Heart left ventricle (tissue), 16 donors: Measurements from ENCODE around the gene CDK10. TPM values are rescaled to one million over a fixed set of nuclear protein-coding genes. Genes with fewer than 3 reads are reported as not detected.
"Not testable (repeated sequence)": the region's sequence is repeated elsewhere in the genome, so short reads cannot be mapped to it uniquely, and the experiment has no call there.

Experiments used
- ATAC-seq, 4 donors: fragments of 200-7000 bp; cut with Tn5 transposase; one replicate each; pipeline ENCODE4 v1.9.1; 2020 to 2022; ENCODE audit warnings: moderate library complexity in 4 of 4, mild to moderate bottlenecking in 3 of 4, moderate number of reproducible peaks in 1 of 4
- DNase-seq, 5 donors: peaks; one replicate each; pipeline ENCODE4 v3.0.0-alpha.2; 2020
- H3K27ac ChIP-seq, 12 donors: fragments of 200-600 bp; sonication (generic) in 4 of 12; one replicate each; pipeline versions ENCODE4 v1.5.0 to v1.8.0; 2016 to 2022; ENCODE audit warnings: mild to moderate bottlenecking in 2 of 12
- H3K27me3 ChIP-seq, 9 donors: fragments of 200-600 bp; sonication (generic) in 2 of 9; one replicate each; pipeline versions ENCODE4 v1.5.1 to v1.8.0; 2016 to 2022; ENCODE audit warnings: mild to moderate bottlenecking in 3 of 9
- H3K36me3 ChIP-seq, 9 donors: fragments of 200-600 bp; sonication (generic) in 2 of 9; one replicate each; pipeline versions ENCODE4 v1.5.0 to v1.8.0; 2018 to 2022; ENCODE audit warnings: mild to moderate bottlenecking in 2 of 9
- H3K4me1 ChIP-seq, 12 donors: fragments of 200-600 bp; sonication (generic) in 4 of 12; one replicate each; pipeline versions ENCODE4 v1.5.0 to v1.8.0; 2016 to 2022; ENCODE audit warnings: mild to moderate bottlenecking in 3 of 12
- H3K4me3 ChIP-seq, 12 donors: fragments of 200-600 bp; sonication (generic) in 4 of 12; one replicate each; pipeline versions ENCODE4 v1.5.0 to v1.8.0; 2017 to 2022; ENCODE audit warnings: mild to moderate bottlenecking in 9 of 12, moderate library complexity in 4 of 12
- H3K9me3 ChIP-seq, 12 donors: fragments of 200-600 bp; sonication (generic) in 4 of 12; one replicate each; pipeline versions ENCODE4 v1.5.0 to v1.8.0; 2016 to 2022; ENCODE audit warnings: mild to moderate bottlenecking in 1 of 12
- POLR2A ChIP-seq, 2 donors: fragments of 450-650 bp; IDR thresholded peaks; one replicate each; pipeline ENCODE4 v1.6.1; 2017; ENCODE audit warnings: antibody characterized with exemption in 2 of 2, mild to moderate bottlenecking in 2 of 2, moderate library complexity in 2 of 2
- WGBS, 4 donors: extraction: QIAGEN DNeasy Blood & Tissue Kit in 2 of 4; methylation state at CpG; one replicate each; pipeline versions ENCODE4 v1.1.5 to v1.1.7; 2013 to 2018; 5-methylcytosine and 5-hydroxymethylcytosine counted together
- intact Hi-C, 10 donors: fragments of 100-400 bp; cut with DNase I; formaldehyde crosslinking; loops; one replicate each; pipeline versions ENCODE4 v1.11.1 to v1.14.2; 2022
- polyA plus RNA-seq, 2 donors: library from polyadenylated mRNA; stranded (reverse); fragments of 200-250 nt; gene quantifications; one replicate each; pipeline ENCODE4 v1.2.3, GENCODE V29; 2013
- total RNA-seq, 9 donors: library from RNA; depleted of rRNA in 2 of 9; stranded (reverse); fragments of >200 nt in 2 of 9; fragmentation: NEBNext Ultra II Directional in 3 of 9; extraction: Animal tissue kit (Norgen Biotek cat#: 25700) in 3 of 9; gene quantifications; one replicate each; pipeline versions ENCODE4 v1.1.0 to v1.2.4, GENCODE V29; 2016 to 2023
- TF ChIP-seq, protein P1 (sequence below), 12 donors: fragments of 200-600 bp; sonication (generic) in 4 of 12; IDR thresholded peaks; one replicate each; pipeline versions ENCODE4 v1.5.0 to v1.8.0; 2018 to 2022; ENCODE audit warnings: antibody characterized with exemption in 12 of 12, mild to moderate bottlenecking in 5 of 12
- donor health status: ischemic (EF 13 %, LVEDD 7.1; RV severe dilation, severe dysfunction).
- donor health status: healthy with polysubstance abuse.
- donor health status: DM: no; HTN: yes; CAD: no.
- donor health status: DM: no; HTN: no; CAD: no.
- donor health status: ischemic (EF 25% LVEDD 6.9; RV normal size, moderate dysfunction).
- donor health status: ischemic (EF 25% LVEDD 5.7; RV mildly dilated, moderate dysfunction).
- donor health status: healthy.
- donor health status: DM: yes; HTN: yes; CAD: no.
- donor health status: ischemic (EF 35%, LVEDD 5.7; RV mildly dilated, moderate dysfunction).
- donor health status: nonischemic (EF 11% LVEDD 7.7; RV severe dilation, severe dysfunction).
- donor health status: DM: yes; HTN: yes; CAD: no.
- donor health status: PGD.
- donor health status: ischemic (EF 29% LVEDD 5.4; RV normal size, mild dysfunction).
- donor health status: nonischemic (EF 23%, LVEDD 6.1; RV moderate dilation, normal function).

CDK10 gene
- total and polyA plus RNA-seq, 11 donors: 16.1 to 31.4 (median 21.5) TPM

DNA sequence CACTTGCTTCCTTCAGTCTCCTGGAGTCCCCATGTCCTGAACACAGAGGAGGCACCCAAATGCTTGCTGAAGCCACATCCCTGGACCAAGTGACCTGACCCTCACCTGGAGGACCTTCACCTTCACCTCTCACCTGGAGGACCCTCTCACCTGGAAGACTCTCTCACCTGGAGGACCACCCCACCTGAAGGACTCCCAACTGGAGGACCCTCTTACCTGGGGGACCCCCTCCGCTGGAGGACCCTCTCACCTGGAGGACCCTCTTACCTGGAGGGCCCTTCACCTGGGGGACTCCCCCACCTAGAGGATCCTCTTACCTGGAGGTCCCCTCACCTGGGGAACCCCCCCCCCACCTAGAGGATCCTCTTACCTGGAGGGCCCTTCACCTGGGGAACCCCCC, 573 bp upstream of the CDK10 start:
- Histone ChIP-seq H3K9me3 (no peaks in the 10 kb centered on the region), H3K36me3 (peaks cover 0 to 19% (median 4%) of the 10 kb centered on the region in 9 donors), H3K27ac (no peak overlapping the region), H3K4me1 (peaks cover 0 to 16% (median 8%) of the 10 kb centered on the region in 12 donors), H3K27me3 (no peaks in the 10 kb centered on the region), H3K4me3 (peak overlapping the region in 5 of 12 donors; percentile 66 to 86 (median 75))
- ATAC-seq (no peak), DNase-seq (no peak)
- intact Hi-C loops: no loop called here
- 95 to 100% (median 99%) methylated on average over 1 of the region's 1 CpG for WGBS, 4 donors
- no peak for TF ChIP-seq POLR2A (IDR thresholded peaks at IDR 0.05)
- TF ChIP-seq, protein P1, sequence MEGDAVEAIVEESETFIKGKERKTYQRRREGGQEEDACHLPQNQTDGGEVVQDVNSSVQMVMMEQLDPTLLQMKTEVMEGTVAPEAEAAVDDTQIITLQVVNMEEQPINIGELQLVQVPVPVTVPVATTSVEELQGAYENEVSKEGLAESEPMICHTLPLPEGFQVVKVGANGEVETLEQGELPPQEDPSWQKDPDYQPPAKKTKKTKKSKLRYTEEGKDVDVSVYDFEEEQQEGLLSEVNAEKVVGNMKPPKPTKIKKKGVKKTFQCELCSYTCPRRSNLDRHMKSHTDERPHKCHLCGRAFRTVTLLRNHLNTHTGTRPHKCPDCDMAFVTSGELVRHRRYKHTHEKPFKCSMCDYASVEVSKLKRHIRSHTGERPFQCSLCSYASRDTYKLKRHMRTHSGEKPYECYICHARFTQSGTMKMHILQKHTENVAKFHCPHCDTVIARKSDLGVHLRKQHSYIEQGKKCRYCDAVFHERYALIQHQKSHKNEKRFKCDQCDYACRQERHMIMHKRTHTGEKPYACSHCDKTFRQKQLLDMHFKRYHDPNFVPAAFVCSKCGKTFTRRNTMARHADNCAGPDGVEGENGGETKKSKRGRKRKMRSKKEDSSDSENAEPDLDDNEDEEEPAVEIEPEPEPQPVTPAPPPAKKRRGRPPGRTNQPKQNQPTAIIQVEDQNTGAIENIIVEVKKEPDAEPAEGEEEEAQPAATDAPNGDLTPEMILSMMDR (IDR thresholded peaks at IDR 0.05): no peak

GRCh38 chr16:89687092-89687940, 827 bp downstream of the CDK10 start:
- 11 to 25% (median 14%) methylated on average over 21 to 42 of the region's 42 CpGs for WGBS, 4 donors
- H3K27me3 ChIP-seq: no peaks in the 10 kb centered on the region
- peak; percentile 16 to 29 (median 22) for ATAC-seq
- no peaks in the 10 kb centered on the region for H3K9me3 ChIP-seq
- no peak for DNase-seq
- TF ChIP-seq, protein P1 (IDR thresholded peaks at IDR 0.05): no peak
- no peak for TF ChIP-seq POLR2A (IDR thresholded peaks at IDR 0.05)
- peaks cover 0 to 33% (median 17%) of the 10 kb centered on the region in 9 donors for H3K36me3 ChIP-seq
- H3K4me3 ChIP-seq: peak overlapping the region; percentile 66 to 99 (median 84)
- peaks cover 0 to 16% (median 8%) of the 10 kb centered on the region in 12 donors for H3K4me1 ChIP-seq
- intact Hi-C loops: no loop called here
- H3K27ac ChIP-seq: peak overlapping the region; percentile 84 to 98 (median 91)

- ATAC-seq (no peak), DNase-seq (peak in 1 of 5 donors; percentile 22)
- no peak overlapping the region for H3K4me3 ChIP-seq
- TF ChIP-seq, protein P1 (IDR thresholded peaks at IDR 0.05): no peak
- H3K4me1 ChIP-seq: peaks cover 0 to 16% (median 8%) of the 10 kb centered on the region in 12 donors
- intact Hi-C loops: no loop called here
- H3K27me3 ChIP-seq: no peaks in the 10 kb centered on the region
- peaks cover 0 to 44% (median 26%) of the 10 kb centered on the region in 9 donors for H3K36me3 ChIP-seq
- WGBS, 4 donors: 91 to 98% (median 93%) methylated on average over 5 of the region's 5 CpGs
- no peaks in the 10 kb centered on the region for H3K9me3 ChIP-seq
- no peak overlapping the region for H3K27ac ChIP-seq
Observed at GRCh38 chr16:89688395-89688794, 1.9 kb downstream of the CDK10 start.

GRCh38 chr16:89689142-89689541, 2.7 kb downstream of the CDK10 start:
- intact Hi-C loops: no loop called here
- DNase-seq (no peak), ATAC-seq (no peak)
- Histone ChIP-seq H3K36me3 (peaks cover 0 to 51% (median 33%) of the 10 kb centered on the region in 9 donors), H3K4me1 (peaks cover 0 to 16% (median 8%) of the 10 kb centered on the region in 12 donors), H3K4me3 (no peak overlapping the region), H3K9me3 (no peaks in the 10 kb centered on the region), H3K27ac (no peak overlapping the region), H3K27me3 (no peaks in the 10 kb centered on the region)
- TF ChIP-seq POLR2A (IDR thresholded peaks at IDR 0.05): no peak
- TF ChIP-seq, protein P1 (IDR thresholded peaks at IDR 0.05): no peak
- 95 to 98% (median 95%) methylated on average over 13 of the region's 13 CpGs for WGBS, 4 donors

DNA sequence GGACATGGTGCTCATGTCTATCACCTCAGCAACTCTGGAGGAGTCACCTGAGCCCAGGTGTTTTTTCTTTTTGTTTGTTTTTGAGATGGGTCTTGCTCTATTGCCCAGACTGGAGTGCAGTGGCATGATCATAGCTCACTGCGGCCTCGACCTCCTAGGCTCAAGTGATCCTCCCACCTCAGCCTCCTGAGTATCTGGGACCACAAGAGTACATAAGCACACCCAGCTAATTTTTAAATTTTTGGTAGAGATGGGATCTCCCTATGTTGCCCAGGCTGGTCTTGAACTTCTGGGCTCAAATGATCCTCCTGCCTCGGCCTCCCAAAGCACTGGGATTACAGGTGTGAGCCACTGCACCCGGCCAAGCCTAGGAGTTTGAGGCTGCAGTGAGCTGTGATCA, 3.1 kb downstream of the CDK10 start:
- H3K4me1 ChIP-seq: peaks cover 0 to 16% (median 8%) of the 10 kb centered on the region in 12 donors
- not testable (repeated sequence) for DNase-seq

More for the DNA sequence above, 3.1 kb downstream of the CDK10 start:
- intact Hi-C loops, H3K27ac ChIP-seq, H3K27me3 ChIP-seq, H3K9me3 ChIP-seq, ATAC-seq, H3K4me3 ChIP-seq: not testable (repeated sequence)
- 84 to 100% (median 90%) methylated on average over 4 of the region's 4 CpGs for WGBS, 4 donors
- peaks cover 0 to 55% (median 37%) of the 10 kb centered on the region in 9 donors for H3K36me3 ChIP-seq
